Loucy (cell line): ENCODE results near the gene FRAS1.

Experiments used
- H2AFZ ChIP-seq: fragments of 200-600 bp; sonication (generic); 2 replicates; pipeline ENCODE4 v1.6.0; 2016; ENCODE audit warnings: antibody characterized with exemption, mild to moderate bottlenecking, low read length, moderate library complexity
- H3F3A ChIP-seq: fragments of 200-600 bp; 2 replicates; pipeline ENCODE4 v1.6.0; 2016; ENCODE audit warnings: antibody characterized with exemption, low read depth, mild to moderate bottlenecking
- H3K27me3 ChIP-seq: fragments of 200-600 bp; sonication (generic); 2 replicates; pipeline ENCODE4 v1.6.1; 2014; ENCODE audit warnings: low read length, mild to moderate bottlenecking; ENCODE audit not compliant: insufficient read depth, poor library complexity, severe bottlenecking
- H3K36me3 ChIP-seq: fragments of 200-600 bp; sonication (generic); 2 replicates; pipeline ENCODE4 v1.6.1; 2016; ENCODE audit warnings: low read length; ENCODE audit not compliant: insufficient read depth
- H3K4me1 ChIP-seq: fragments of 200-600 bp; sonication (generic); 2 replicates; pipeline ENCODE4 v1.5.1; 2014; ENCODE audit warnings: low read length, mild to moderate bottlenecking; ENCODE audit not compliant: insufficient read depth, poor library complexity, severe bottlenecking
- H3K4me2 ChIP-seq: fragments of 200-600 bp; sonication (generic); 2 replicates; pipeline ENCODE4 v1.6.0; 2014; ENCODE audit warnings: antibody characterized with exemption, low read length, low read depth, mild to moderate bottlenecking; ENCODE audit not compliant: poor library complexity, severe bottlenecking
- H3K4me3 ChIP-seq: fragments of 200-600 bp; sonication (generic); 2 replicates; pipeline ENCODE4 v1.5.1; 2014; ENCODE audit warnings: low read length, mild to moderate bottlenecking, mixed read lengths; ENCODE audit not compliant: poor library complexity, severe bottlenecking
- H3K79me2 ChIP-seq: fragments of 200-600 bp; sonication (generic); 2 replicates; pipeline ENCODE4 v1.6.1; 2014; ENCODE audit warnings: low read length; ENCODE audit not compliant: insufficient read depth
- H3K9ac ChIP-seq: fragments of 200-600 bp; sonication (generic); 2 replicates; pipeline ENCODE4 v1.6.0; 2014; ENCODE audit warnings: mild to moderate bottlenecking, low read depth, low read length, moderate library complexity; ENCODE audit not compliant: poor library complexity, severe bottlenecking
- H3K9me2 ChIP-seq: fragments of 200-600 bp; sonication (generic); replicated peaks from 2 replicates; pipeline ENCODE4 v1.6.1; 2016; ENCODE audit warnings: low read depth, low read length, mixed read lengths
- H3K9me3 ChIP-seq: fragments of 200-600 bp; sonication (generic); 2 replicates; pipeline ENCODE4 v1.6.1; 2014; ENCODE audit warnings: mild to moderate bottlenecking, antibody characterized with exemption, low read length, low read depth; ENCODE audit not compliant: insufficient read depth
- H4K20me1 ChIP-seq: fragments of 200-600 bp; sonication (generic); 2 replicates; pipeline ENCODE4 v1.6.0; 2014; ENCODE audit warnings: antibody characterized with exemption, low read length, mild to moderate bottlenecking; ENCODE audit not compliant: insufficient read depth, poor library complexity, severe bottlenecking
- CTCF ChIP-seq: fragments of 200-600 bp; sonication (generic); conservative IDR thresholded peaks from 2 replicates; pipeline ENCODE4 v1.5.1; 2014; ENCODE audit warnings: mild to moderate bottlenecking, antibody characterized with exemption, low read length
- EZH2phosphoT487 ChIP-seq: fragments of 200-600 bp; IDR thresholded peaks from 2 replicates; pipeline ENCODE4 v1.6.1; 2018; ENCODE audit warnings: antibody characterized with exemption, mild to moderate bottlenecking, moderate library complexity, borderline replicate concordance

The FRAS1 gene

GRCh38 chr4:78047366-78047765 lies 9.8 kb upstream of the FRAS1 start:
- no peak overlapping the region for H2AFZ ChIP-seq
- H3K9ac ChIP-seq, result no peak overlapping the region
- no peaks in the 10 kb centered on the region for H3K36me3 ChIP-seq
- H3K9me2 ChIP-seq, result no peaks in the 10 kb centered on the region
- H3K27me3 ChIP-seq, result no peaks in the 10 kb centered on the region
- no peaks in the 10 kb centered on the region for H3K79me2 ChIP-seq
- no peaks in the 10 kb centered on the region for H3K9me3 ChIP-seq
- H3K4me2 ChIP-seq, result no peak overlapping the region
- no peaks in the 10 kb centered on the region for H3K4me1 ChIP-seq
- no peaks in the 10 kb centered on the region for H3F3A ChIP-seq
- no peak overlapping the region for H3K4me3 ChIP-seq
- no peaks in the 10 kb centered on the region for H4K20me1 ChIP-seq
- TF ChIP-seq CTCF (no peak), EZH2phosphoT487 (no peak)

- peak overlapping the region; percentile 62 for H3K9ac ChIP-seq
- H3K4me1 ChIP-seq, result peaks cover 6% of the 10 kb centered on the region
- no peaks in the 10 kb centered on the region for H3K9me3 ChIP-seq
- no peaks in the 10 kb centered on the region for H3K79me2 ChIP-seq
- H3F3A ChIP-seq, result no peaks in the 10 kb centered on the region; the same call in 1 of the 2 replicates
- H2AFZ ChIP-seq, result peak overlapping the region; percentile 95
- H4K20me1 ChIP-seq, result no peaks in the 10 kb centered on the region
- H3K36me3 ChIP-seq, result no peaks in the 10 kb centered on the region
- TF ChIP-seq CTCF (no peak), EZH2phosphoT487 (no peak)
- H3K4me2 ChIP-seq, result peak overlapping the region; percentile 90
- peak overlapping the region; percentile 83 for H3K4me3 ChIP-seq
- no peaks in the 10 kb centered on the region for H3K27me3 ChIP-seq
- no peaks in the 10 kb centered on the region for H3K9me2 ChIP-seq
Measured at GRCh38 chr4:78056265-78057129, 626 bp upstream of the FRAS1 start.

DNA sequence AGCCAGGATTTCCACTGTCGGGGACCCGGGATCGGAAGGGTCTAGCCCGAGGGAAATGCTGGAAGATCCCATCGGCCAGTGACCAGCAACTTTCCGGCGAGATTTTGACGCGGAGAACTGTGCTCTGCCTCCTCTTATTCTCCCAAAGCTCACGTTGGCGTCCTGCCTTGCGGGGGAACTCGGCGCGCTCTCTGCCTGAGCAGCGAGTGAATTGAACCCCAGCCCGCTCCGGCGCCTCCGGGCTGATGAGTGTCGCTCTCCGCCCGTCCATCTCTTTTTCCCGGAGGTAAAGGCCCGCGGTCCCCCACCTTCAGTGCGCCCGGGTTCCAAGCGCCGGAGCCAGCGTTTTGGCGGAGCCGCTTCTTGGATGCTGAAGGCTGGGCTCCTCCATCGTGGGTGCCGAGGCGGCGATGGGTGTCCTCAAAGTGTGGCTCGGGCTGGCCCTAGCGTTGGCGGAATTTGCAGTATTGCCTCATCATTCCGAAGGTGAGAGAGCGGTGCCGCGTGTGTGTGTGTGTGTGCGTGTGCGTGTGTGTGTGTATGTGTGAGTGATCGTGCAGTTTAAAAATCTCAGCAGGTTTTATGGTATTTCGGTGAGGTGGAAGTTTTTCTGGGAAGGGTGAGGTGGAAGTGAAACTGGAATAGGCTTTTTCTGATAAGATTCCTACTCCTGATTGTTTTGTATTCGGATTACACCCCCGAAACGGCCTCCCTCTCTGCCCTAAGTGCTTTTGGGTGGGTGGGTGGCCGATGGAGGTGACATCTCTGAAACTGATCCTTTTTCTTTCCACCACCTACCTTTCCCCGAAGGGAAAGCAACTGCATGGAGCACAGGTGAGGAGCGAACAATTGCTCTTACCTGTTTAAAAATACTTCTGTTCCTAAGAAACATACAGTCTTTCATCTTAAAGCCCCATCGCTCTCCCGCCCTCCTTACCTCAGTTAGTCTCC lies 752 bp downstream of the FRAS1 start:
- H3K36me3 ChIP-seq, result no peaks in the 10 kb centered on the region
- H3K4me1 ChIP-seq, result peaks cover 9% of the 10 kb centered on the region
- no peaks in the 10 kb centered on the region for H3K79me2 ChIP-seq
- no peaks in the 10 kb centered on the region for H3K9me2 ChIP-seq
- no peaks in the 10 kb centered on the region; the same call in 1 of the 2 replicates for H3F3A ChIP-seq
- no peak for TF ChIP-seq CTCF
- TF ChIP-seq EZH2phosphoT487, result no peak
- H3K4me2 ChIP-seq, result peak overlapping the region; percentile 90
- no peaks in the 10 kb centered on the region for H3K9me3 ChIP-seq
- H3K4me3 ChIP-seq, result peak overlapping the region; percentile 83
- H2AFZ ChIP-seq, result peak overlapping the region; percentile 95
- no peaks in the 10 kb centered on the region for H3K27me3 ChIP-seq
- H4K20me1 ChIP-seq, result no peaks in the 10 kb centered on the region
- peak overlapping the region; percentile 62 for H3K9ac ChIP-seq
